Gastroesophageal sphincter (tissue), 3 donors: ENCODE results near the gene RPAP3.

Experiments used
- CTCF ChIP-seq, 4 experiments: fragments of 200-600 bp in 2 of 4; fragments of 450-650 bp in 2 of 4; sonication (generic) in 1 of 4; IDR thresholded peaks; one replicate each; pipeline ENCODE4 v1.5.1; 2017 to 2019; ENCODE audit warnings: antibody characterized with exemption in 4 of 4, mild to moderate bottlenecking in 2 of 4, moderate library complexity in 2 of 4
- EP300 ChIP-seq: sonication (generic); formaldehyde crosslinking; IDR thresholded peaks from one replicate; pipeline ENCODE4 v1.6.1; 2017; ENCODE audit warnings: antibody characterized with exemption, mild to moderate bottlenecking
- POLR2A ChIP-seq, 2 donors: fragments of 450-650 bp; IDR thresholded peaks; one replicate each; pipeline ENCODE4 v1.6.1; 2017; ENCODE audit warnings: antibody characterized with exemption in 2 of 2, mild to moderate bottlenecking in 2 of 2, moderate library complexity in 1 of 2
- POLR2AphosphoS5 ChIP-seq: sonication (generic); formaldehyde crosslinking; IDR thresholded peaks from one replicate; pipeline ENCODE4 v1.6.1; 2017; ENCODE audit warnings: antibody characterized with exemption

DNA sequence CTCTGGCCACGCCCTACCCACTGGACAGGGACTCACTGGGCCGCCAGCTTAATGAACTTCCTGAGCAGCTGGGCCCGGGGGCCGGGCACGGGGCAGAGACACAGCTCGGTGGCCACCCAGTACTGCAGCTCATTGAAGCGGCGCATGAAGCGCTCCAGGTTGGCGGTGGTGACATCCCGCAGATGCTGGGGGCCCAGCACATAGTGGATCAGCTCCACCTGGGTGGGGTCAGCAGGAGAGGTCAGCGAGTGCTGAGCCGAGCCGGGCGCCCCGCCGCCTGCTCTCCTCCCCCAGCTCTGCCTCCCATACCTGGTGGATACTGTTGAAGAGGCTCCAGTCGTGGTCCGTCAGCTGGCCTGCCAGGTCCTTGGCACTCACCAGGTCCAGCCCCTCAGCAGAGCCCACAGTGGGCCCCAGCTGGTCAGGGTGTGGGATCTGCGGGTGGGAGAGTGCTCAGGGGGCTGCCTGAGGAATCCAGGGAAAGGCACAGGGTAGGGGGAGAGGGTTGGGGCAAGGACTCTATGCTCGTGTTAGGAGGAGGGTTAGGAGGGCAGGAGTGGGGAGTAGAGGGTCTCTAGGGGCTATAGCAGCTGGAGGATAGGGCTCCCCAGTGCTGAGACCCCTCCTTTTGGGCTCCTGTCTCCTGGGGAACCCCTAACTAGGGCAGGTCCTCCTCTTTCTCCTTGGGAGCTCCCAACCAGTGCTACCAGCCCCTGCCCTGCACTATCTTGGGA, 34.9 kb upstream of the RPAP3 start:
- TF ChIP-seq POLR2A (IDR thresholded peaks at IDR 0.05) (no peak), CTCF (IDR thresholded peaks at IDR 0.05) (no peak), POLR2AphosphoS5 (no peak), EP300 (no peak)
